Muscle layer of duodenum (tissue), 2 donors: ENCODE measurements around the gene KCNJ4.

Experiments used
- H3K27ac ChIP-seq: one replicate; pipeline ENCODE4 v1.7.0; 2013; ENCODE audit warnings: mild to moderate bottlenecking, low read length
- H3K27me3 ChIP-seq: one replicate; pipeline ENCODE4 v1.7.0; 2013; ENCODE audit warnings: low read depth, mild to moderate bottlenecking, control low read depth, low read length
- H3K36me3 ChIP-seq, 2 donors: one replicate each; pipeline ENCODE4 v1.7.0; 2013; ENCODE audit warnings: low read length in 2 of 2, control low read depth in 1 of 2, mild to moderate bottlenecking in 1 of 2; ENCODE audit not compliant: insufficient read depth in 2 of 2, control insufficient read depth in 1 of 2
- H3K4me1 ChIP-seq, 2 donors: one replicate each; pipeline ENCODE4 v1.7.0; 2013; ENCODE audit warnings: low read length in 2 of 2, mild to moderate bottlenecking in 2 of 2, control low read depth in 1 of 2, moderate library complexity in 1 of 2; ENCODE audit not compliant: insufficient read depth in 2 of 2, control insufficient read depth in 1 of 2
- H3K4me3 ChIP-seq, 2 donors: one replicate each; pipeline ENCODE4 v1.7.0; 2013; ENCODE audit warnings: low read length in 2 of 2, low read depth in 1 of 2, mild to moderate bottlenecking in 1 of 2
- H3K9me3 ChIP-seq, 2 donors: one replicate each; pipeline ENCODE4 v1.7.0; 2013; ENCODE audit warnings: low read length in 2 of 2, control low read depth in 1 of 2, mild to moderate bottlenecking in 1 of 2; ENCODE audit not compliant: control insufficient read depth in 1 of 2
- donor health status: healthy.

Gene KCNJ4

GRCh38 chr22:38455076-38455529, at the start of gene KCNJ4:
Gene KCNJ4 (minus strand): TSS chr22:38455199. CDS start chr22:38428132, 27,067 bp downstream.
- peaks cover 0 to 11% of the 10 kb centered on the region in 2 donors for H3K4me1 ChIP-seq
- no peak within 1 kb of the TSS for H3K27ac ChIP-seq
- no peaks in the 10 kb centered on the region for H3K36me3 ChIP-seq
- peak within 1 kb of the TSS in 1 of 2 donors; percentile 53 for H3K4me3 ChIP-seq
- peaks cover 32% of the 10 kb centered on the region for H3K27me3 ChIP-seq
- H3K9me3 ChIP-seq: no peaks in the 10 kb centered on the region

- Histone ChIP-seq H3K27ac (peak overlapping the region; percentile 28), H3K4me3 (peak overlapping the region; percentile 79 to 90), H3K36me3 (peaks cover 27 to 50% of the 10 kb centered on the region in 2 donors), H3K9me3 (no peaks in the 10 kb centered on the region), H3K27me3 (no peaks in the 10 kb centered on the region), H3K4me1 (peaks cover 5 to 39% of the 10 kb centered on the region in 2 donors)
These were observed 48.0 kb upstream of the KCNJ4 start for GRCh38 chr22:38503021-38503420.

- H3K27me3 ChIP-seq: no peaks in the 10 kb centered on the region
- H3K9me3 ChIP-seq: no peaks in the 10 kb centered on the region
- peaks cover 33 to 60% of the 10 kb centered on the region in 2 donors for H3K36me3 ChIP-seq
- H3K27ac ChIP-seq: no peak overlapping the region
- H3K4me3 ChIP-seq: peak overlapping the region; percentile 79 to 90
- peaks cover 5 to 39% of the 10 kb centered on the region in 2 donors for H3K4me1 ChIP-seq
These were observed 47.0 kb upstream of the KCNJ4 start for GRCh38 chr22:38501797-38502672.

- H3K4me1 ChIP-seq: peaks cover 5 to 30% of the 10 kb centered on the region in 2 donors
- peaks cover 65 to 80% of the 10 kb centered on the region in 2 donors for H3K36me3 ChIP-seq
These were observed 42.9 kb upstream of the KCNJ4 start for GRCh38 chr22:38497869-38498268.

GRCh38 chr22:38494939-38495338, 39.9 kb upstream of the KCNJ4 start:
- peaks cover 81 to 90% of the 10 kb centered on the region in 2 donors for H3K36me3 ChIP-seq
- no peak overlapping the region for H3K27ac ChIP-seq

More at GRCh38 chr22:38497869-38498268, 42.9 kb upstream of the KCNJ4 start:
- Histone ChIP-seq H3K4me3 (no peak overlapping the region), H3K27ac (no peak overlapping the region), H3K27me3 (no peaks in the 10 kb centered on the region), H3K9me3 (no peaks in the 10 kb centered on the region)

GRCh38 chr22:38494498-38494897, 39.5 kb upstream of the KCNJ4 start:
- H3K4me1 ChIP-seq: peaks cover 5 to 32% of the 10 kb centered on the region in 2 donors
- no peak overlapping the region for H3K27ac ChIP-seq
- H3K4me3 ChIP-seq: no peak overlapping the region
- no peaks in the 10 kb centered on the region for H3K27me3 ChIP-seq
- H3K9me3 ChIP-seq: no peaks in the 10 kb centered on the region
- H3K36me3 ChIP-seq: peaks cover 83 to 93% of the 10 kb centered on the region in 2 donors

More at GRCh38 chr22:38494939-38495338, 39.9 kb upstream of the KCNJ4 start:
- H3K4me3 ChIP-seq: no peak overlapping the region
- peaks cover 5 to 31% of the 10 kb centered on the region in 2 donors for H3K4me1 ChIP-seq
- no peaks in the 10 kb centered on the region for H3K9me3 ChIP-seq
- H3K27me3 ChIP-seq: no peaks in the 10 kb centered on the region

GRCh38 chr22:38491707-38492348, 36.8 kb upstream of the KCNJ4 start:
- Histone ChIP-seq H3K36me3 (peaks cover 84 to 89% of the 10 kb centered on the region in 2 donors), H3K27ac (no peak overlapping the region)

GRCh38 chr22:38490915-38491314, 35.9 kb upstream of the KCNJ4 start:
- H3K4me1 ChIP-seq: peaks cover 5 to 38% of the 10 kb centered on the region in 2 donors
- peak overlapping the region; percentile 42 for H3K27ac ChIP-seq
- H3K27me3 ChIP-seq: no peaks in the 10 kb centered on the region
- H3K4me3 ChIP-seq: no peak overlapping the region
- no peaks in the 10 kb centered on the region for H3K9me3 ChIP-seq
- H3K36me3 ChIP-seq: peaks cover 88 to 89% of the 10 kb centered on the region in 2 donors

More at GRCh38 chr22:38491707-38492348, 36.8 kb upstream of the KCNJ4 start:
- no peaks in the 10 kb centered on the region for H3K27me3 ChIP-seq
- H3K4me1 ChIP-seq: peaks cover 5 to 30% of the 10 kb centered on the region in 2 donors
- no peak overlapping the region for H3K4me3 ChIP-seq
- no peaks in the 10 kb centered on the region for H3K9me3 ChIP-seq

- no peaks in the 10 kb centered on the region for H3K27me3 ChIP-seq
- no peaks in the 10 kb centered on the region for H3K9me3 ChIP-seq
- no peak overlapping the region for H3K4me3 ChIP-seq
- H3K4me1 ChIP-seq: peaks cover 5 to 36% of the 10 kb centered on the region in 2 donors
- H3K36me3 ChIP-seq: peaks cover 87% of the 10 kb centered on the region in 2 donors
- H3K27ac ChIP-seq: peak overlapping the region; percentile 42
These were observed 35.5 kb upstream of the KCNJ4 start for GRCh38 chr22:38490475-38490874.

- Histone ChIP-seq H3K27ac (no peak overlapping the region), H3K9me3 (no peaks in the 10 kb centered on the region), H3K27me3 (no peaks in the 10 kb centered on the region), H3K4me3 (no peak overlapping the region), H3K4me1 (peaks cover 5 to 33% of the 10 kb centered on the region in 2 donors), H3K36me3 (peaks cover 87 to 88% of the 10 kb centered on the region in 2 donors)
These were observed 34.7 kb upstream of the KCNJ4 start for GRCh38 chr22:38489561-38490145.

- Histone ChIP-seq H3K4me1 (peaks cover 5 to 33% of the 10 kb centered on the region in 2 donors), H3K27ac (no peak overlapping the region)
These were observed 34.1 kb upstream of the KCNJ4 start for GRCh38 chr22:38489142-38489541.

More at GRCh38 chr22:38489142-38489541, 34.1 kb upstream of the KCNJ4 start:
- peaks cover 87 to 88% of the 10 kb centered on the region in 2 donors for H3K36me3 ChIP-seq
- H3K9me3 ChIP-seq: no peaks in the 10 kb centered on the region
- H3K4me3 ChIP-seq: no peak overlapping the region
- H3K27me3 ChIP-seq: no peaks in the 10 kb centered on the region
